GM19455 (cell line): Measurements from ENCODE around the gene RNF217.

Experiments used
- ATAC-seq: cut with Tn5 transposase; IDR thresholded peaks from one replicate; pipeline ENCODE4 v1.9.1; 2021; ENCODE audit not compliant: unreplicated experiment

Gene RNF217

GRCh38 chr6:125095580-125096301 lies 133.5 kb downstream of the RNF217 start:
- ATAC-seq: no peak

DNA sequence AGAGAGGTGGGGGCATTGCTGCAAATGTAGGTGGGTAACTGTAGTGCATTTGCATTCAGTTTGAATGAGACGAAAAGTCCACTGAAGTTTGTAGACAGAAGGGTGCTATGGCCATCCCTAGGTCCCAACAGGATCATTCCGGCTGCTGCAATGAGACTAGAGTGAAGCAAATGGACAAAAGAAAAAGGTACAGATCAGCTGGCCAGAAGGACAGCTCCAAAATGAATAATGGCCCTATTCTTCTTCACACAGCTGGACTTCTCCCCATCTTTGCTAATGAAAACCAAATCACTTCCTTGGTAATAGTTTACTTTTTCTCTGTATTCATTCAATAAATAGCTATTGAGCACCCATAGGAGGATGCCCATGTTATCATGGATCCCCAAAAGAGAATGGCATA lies 134.9 kb downstream of the RNF217 start:
- ATAC-seq: no peak

DNA sequence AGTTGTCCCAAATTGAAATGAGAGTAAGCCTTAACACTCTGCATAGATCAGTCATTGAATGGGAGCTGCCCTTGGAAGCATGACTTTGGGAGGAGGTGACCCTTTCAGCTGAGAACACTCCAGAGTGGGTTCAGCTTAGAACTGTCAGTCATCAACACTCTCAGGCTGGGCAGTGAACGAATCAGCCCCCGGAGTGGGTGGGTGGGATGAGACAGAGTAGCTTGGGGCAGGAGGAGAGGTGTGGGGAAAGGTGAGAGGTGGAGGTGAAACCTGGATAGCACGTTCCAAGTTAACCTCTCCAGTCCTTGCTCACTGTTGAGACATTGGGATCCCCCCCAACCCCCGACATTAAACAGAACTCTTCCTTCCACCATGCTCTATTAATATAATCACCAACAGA lies 136.0 kb downstream of the RNF217 start:
- no peak for ATAC-seq

DNA sequence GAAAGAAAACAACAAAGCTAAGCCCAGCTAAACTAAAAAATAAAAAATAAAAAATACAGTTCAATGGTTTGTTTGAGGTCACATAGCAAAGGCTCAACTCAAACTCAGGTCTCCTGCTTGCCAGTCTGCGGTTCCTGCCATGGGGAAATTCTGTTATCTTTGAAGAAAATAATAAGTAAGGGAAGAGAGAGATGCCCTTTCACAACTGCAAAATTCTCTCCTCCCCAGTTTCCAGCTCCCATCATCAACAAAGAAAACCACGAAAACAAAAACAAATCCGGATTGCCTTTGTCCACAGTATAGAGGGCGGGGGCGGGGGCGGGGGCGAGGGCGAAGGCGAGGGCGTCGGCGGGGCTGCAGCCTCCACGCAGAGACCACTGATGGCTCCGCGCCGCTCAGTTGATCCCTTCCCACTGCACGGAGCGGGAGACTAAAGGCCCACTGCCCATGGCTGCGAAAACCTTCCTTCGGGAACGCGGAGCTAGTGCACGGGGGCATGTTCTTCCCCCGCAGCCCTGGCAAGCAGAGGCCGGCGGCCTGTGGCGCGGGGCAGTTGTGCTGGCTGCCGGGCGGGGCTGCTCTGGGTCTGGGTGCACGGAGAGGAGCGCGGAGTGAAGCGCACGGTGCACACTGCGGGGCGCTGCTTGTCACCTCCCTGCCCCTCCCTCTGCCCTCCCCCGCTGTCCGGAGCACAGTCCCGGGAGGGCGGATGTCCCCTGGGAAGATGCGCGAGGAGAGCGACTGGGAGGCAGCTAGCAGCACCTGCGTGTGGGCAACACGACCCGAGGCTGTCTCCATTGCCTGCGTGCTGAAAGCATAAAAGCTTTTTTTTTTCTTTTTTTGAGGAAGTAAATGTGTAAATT lies 137.2 kb downstream of the RNF217 start:
- ATAC-seq: no peak

DNA sequence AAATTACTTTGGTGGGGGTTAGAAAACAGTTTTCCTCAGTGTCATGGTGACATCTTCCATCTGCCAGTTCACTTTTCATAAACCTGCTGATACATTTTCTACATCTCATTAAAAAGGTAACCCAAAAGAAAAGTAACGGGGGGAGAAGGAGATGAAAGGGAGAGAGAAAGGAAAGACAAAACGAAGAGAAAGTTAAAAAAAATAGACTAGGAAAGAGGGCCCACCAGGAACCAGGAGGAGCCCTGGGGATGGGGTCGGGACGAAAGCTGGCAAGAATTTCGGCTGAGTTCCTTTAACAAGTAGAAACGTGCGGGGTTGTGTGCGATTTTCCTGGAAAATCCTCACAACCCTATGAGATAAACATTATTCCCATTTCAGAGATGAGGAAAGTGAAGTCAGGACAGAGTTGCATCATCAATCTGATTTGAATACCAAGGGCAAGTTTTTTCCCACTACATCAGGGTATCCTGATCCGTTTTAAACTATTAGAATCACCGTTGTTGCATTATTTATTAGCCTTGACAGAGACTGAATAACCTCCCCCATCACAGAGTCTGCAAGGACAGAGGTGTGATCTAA lies 137.9 kb downstream of the RNF217 start:
- ATAC-seq: no peak

DNA sequence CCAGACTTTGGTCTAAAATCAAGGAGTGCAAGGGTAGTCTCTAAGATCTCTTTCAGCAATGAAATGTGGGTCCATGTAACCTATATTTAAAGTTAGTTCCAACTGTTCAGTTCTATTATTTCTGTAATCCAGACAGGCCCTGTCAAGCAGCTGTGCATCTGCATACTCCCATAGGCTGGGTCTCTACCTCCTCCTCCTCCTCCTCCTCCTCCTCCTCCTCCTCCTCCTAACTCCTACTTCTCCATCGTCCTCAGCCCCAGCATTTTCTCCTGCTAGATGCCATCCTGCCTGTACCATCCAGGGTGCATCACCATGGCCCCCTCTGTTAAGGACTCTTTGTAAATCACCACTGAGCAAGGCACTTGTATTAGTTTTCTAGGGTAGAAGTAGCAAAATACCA lies 138.9 kb downstream of the RNF217 start:
- ATAC-seq: no peak

DNA sequence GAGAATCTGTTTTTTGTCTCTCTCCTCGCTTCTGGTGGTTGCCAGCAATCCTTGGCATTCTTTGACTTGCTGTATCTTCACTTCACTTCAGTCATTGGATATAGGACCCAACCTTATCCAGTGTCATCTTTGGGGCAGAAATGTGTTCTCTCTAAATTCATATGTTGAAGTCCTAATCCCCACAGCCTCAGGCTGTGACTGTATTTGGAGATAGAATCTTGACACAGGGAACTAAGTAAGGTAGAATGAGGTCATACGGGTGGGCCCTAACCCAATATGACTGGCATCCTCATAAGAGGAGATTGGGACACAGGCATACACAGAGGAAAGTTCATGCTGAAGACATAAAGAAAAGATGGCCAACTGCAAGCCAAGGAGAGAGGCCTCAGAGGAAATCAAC lies 139.4 kb downstream of the RNF217 start:
- ATAC-seq: no peak

DNA sequence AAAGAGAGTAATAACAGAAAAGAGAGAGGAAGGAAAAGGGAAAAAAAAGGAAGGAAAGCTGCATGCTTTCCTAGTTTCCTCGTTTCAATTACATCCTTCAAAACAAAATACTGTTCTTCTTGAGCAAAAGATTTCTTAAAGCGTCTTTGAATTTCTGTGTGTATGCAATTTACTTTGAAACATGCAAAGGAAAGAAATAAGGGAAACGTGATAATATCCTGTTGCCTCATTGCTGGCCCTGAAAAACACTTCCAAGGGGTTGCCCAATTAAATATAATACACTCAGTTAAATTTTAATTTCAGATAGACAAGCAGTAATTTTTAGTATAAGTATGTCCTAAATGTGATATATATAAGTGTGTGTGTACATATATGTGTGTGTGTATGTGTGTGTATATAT lies 140.2 kb downstream of the RNF217 start:
- no peak for ATAC-seq

GRCh38 chr6:125102891-125103290 lies 140.7 kb downstream of the RNF217 start:
- no peak for ATAC-seq

- ATAC-seq: no peak
Observed at GRCh38 chr6:125104425-125104824, 142.2 kb downstream of the RNF217 start.

GRCh38 chr6:125107048-125107447 lies 144.8 kb downstream of the RNF217 start:
- ATAC-seq: no peak

- no peak for ATAC-seq
Observed at GRCh38 chr6:125107896-125108295, 145.7 kb downstream of the RNF217 start.

DNA sequence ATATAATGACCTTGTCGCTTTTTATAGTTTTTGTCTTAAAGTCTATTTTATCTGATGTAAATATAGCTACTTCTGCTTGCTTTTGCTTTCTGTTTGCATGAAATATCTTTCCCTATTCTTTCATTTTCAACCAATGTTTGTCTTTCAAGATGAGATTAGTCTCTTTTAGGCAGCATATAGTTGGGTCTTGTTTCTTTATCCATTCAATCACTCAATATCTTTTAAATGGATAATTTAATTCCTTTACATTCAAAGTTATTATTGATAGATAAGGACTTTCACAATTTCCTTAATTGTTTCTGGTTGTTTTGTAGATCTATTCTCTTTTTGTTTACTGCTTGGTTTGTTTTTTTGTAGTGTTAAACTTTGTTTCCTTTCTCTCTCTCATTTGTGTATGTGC lies 147.8 kb downstream of the RNF217 start:
- no peak for ATAC-seq

- no peak for ATAC-seq
Observed at GRCh38 chr6:125111219-125111983, 149.2 kb downstream of the RNF217 start.

GRCh38 chr6:125112934-125113333 lies 150.7 kb downstream of the RNF217 start:
- ATAC-seq: no peak

- ATAC-seq: no peak
Observed at GRCh38 chr6:125114248-125114858, 152.1 kb downstream of the RNF217 start.

GRCh38 chr6:125116170-125116569 lies 153.9 kb downstream of the RNF217 start:
- no peak for ATAC-seq

GRCh38 chr6:125116710-125117109 lies 154.5 kb downstream of the RNF217 start:
- no peak for ATAC-seq

DNA sequence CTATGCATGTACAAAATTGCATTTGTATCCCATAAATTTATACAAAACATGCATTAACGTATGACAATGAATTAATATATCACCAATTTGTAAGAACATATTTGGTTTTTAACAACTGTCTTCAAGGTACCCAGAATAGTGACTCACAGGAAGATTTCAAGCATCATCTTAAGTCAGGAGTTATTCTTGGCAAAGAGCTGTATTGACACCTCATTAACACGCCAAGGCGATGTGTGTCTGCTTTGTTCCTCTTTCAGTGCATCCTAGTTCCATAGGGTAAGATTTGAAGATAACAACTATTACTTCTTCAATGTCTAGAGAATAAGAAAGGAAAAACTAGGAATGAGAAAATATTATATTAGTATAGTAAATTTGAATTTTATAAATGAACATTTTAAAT lies 155.6 kb downstream of the RNF217 start:
- no peak for ATAC-seq

DNA sequence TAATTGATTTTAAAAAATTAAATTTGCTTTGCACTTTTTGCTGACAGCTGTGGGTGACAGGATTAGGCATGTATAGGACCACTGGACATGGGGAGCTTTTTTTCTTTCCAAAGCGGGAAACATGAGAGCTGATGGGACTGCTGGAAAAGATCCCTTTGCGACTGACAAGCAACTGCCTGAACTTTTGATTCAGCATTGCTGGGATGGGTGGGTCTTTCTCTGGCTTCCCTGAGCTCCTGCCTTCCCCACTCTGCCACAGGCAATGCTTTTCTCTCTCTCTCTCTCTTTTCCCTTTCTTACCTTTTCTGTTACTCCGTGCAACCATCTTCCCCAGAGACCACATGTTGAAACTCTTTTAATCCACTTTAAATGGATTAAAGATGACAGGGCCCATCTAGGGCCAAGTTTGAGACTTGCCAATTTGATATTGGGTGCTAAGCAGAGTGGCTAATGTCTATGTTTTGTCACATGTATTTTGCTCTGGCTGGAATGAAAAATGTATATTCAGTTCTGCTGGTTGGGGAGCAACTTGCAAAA lies 157.9 kb downstream of the RNF217 start:
- no peak for ATAC-seq

GRCh38 chr6:125121894-125122293 lies 159.7 kb downstream of the RNF217 start:
- ATAC-seq: no peak
